ENCODE data around the gene MYOM3.

MYOM3 gene

GRCh38 chr1:24111996-24112779 is at the start of gene MYOM3:
TSS of gene MYOM3 (minus strand) at chr1:24112135. CDS start at chr1:24108636, 3,499 bp downstream.
- peak; percentile 34 for DNase-seq

GRCh38 chr1:24161270-24161669 is 49.3 kb upstream of the MYOM3 start:
- no peak for DNase-seq

- DNase-seq, result no peak
These were observed 47.4 kb upstream of the MYOM3 start for GRCh38 chr1:24159366-24159765.

GRCh38 chr1:24157918-24158481 is 46.1 kb upstream of the MYOM3 start:
- no peak for DNase-seq

- DNase-seq, result no peak
These were observed 44.8 kb upstream of the MYOM3 start for GRCh38 chr1:24156542-24157260.

GRCh38 chr1:24155011-24155782 is 43.3 kb upstream of the MYOM3 start:
- no peak for DNase-seq

GRCh38 chr1:24154215-24154614 is 42.3 kb upstream of the MYOM3 start:
- DNase-seq, result no peak

GRCh38 chr1:24152631-24153494 is 40.9 kb upstream of the MYOM3 start:
- no peak for DNase-seq

- no peak for DNase-seq
These were observed 39.2 kb upstream of the MYOM3 start for GRCh38 chr1:24151175-24151533.

GRCh38 chr1:24150234-24151174 is 38.6 kb upstream of the MYOM3 start:
- DNase-seq, result peak; percentile 24

GRCh38 chr1:24149866-24150233 is 37.9 kb upstream of the MYOM3 start:
- no peak for DNase-seq

GRCh38 chr1:24147816-24148215 is 35.9 kb upstream of the MYOM3 start:
- DNase-seq, result no peak

- DNase-seq, result no peak
These were observed 35.3 kb upstream of the MYOM3 start for GRCh38 chr1:24147194-24147593.

GRCh38 chr1:24142546-24143534 is 30.9 kb upstream of the MYOM3 start, which contains the start of gene IL22RA1:
TSS of gene IL22RA1 (minus strand) at chr1:24143140. CDS start at chr1:24143082, 58 bp downstream.
- no peak for DNase-seq

- DNase-seq, result no peak
These were observed 29.5 kb upstream of the MYOM3 start for GRCh38 chr1:24141311-24141997.

- DNase-seq, result no peak
These were observed 28.8 kb upstream of the MYOM3 start for GRCh38 chr1:24140741-24141181.

GRCh38 chr1:24139841-24140425 is 28.0 kb upstream of the MYOM3 start:
- no peak for DNase-seq

GRCh38 chr1:24139222-24139489 is 27.2 kb upstream of the MYOM3 start:
- DNase-seq, result no peak
